Mononuclear cell (primary cell): ENCODE results near the gene ZFP62. TPM values are rescaled to one million over a fixed set of nuclear protein-coding genes. Genes with fewer than 3 reads are reported as not detected.

ENCODE experiments used
- H3K27me3 ChIP-seq: 2 replicates; pipeline ENCODE4 v1.6.0; 2011; ENCODE audit warnings: low read length, control low read depth; ENCODE audit not compliant: insufficient read depth
- H3K4me1 ChIP-seq: 2 replicates; pipeline ENCODE4 v1.5.1; 2011; ENCODE audit warnings: mild to moderate bottlenecking, low read length, control low read depth; ENCODE audit not compliant: insufficient read depth
- H3K4me3 ChIP-seq: 2 replicates; pipeline ENCODE4 v1.5.1; 2011; ENCODE audit warnings: mild to moderate bottlenecking, low read length, moderate library complexity
- H3K9me3 ChIP-seq: 2 replicates; pipeline ENCODE4 v1.5.1; 2011; ENCODE audit warnings: low read depth, mild to moderate bottlenecking, control low read depth, low read length
- total RNA-seq: library from RNA; depleted of rRNA; stranded (reverse); fragments of >200 nt; gene quantifications from one replicate; pipeline ENCODE4 v1.2.3, GENCODE V29; 2012

The ZFP62 gene
- total RNA-seq, 1 donor: 9.4 TPM

GRCh38 chr5:180813420-180813819 is 47.7 kb downstream of the ZFP62 start:
- no peaks in the 10 kb centered on the region for H3K27me3 ChIP-seq
- H3K4me3 ChIP-seq: peak overlapping the region; percentile 44
- peaks cover 68% of the 10 kb centered on the region for H3K4me1 ChIP-seq
- no peaks in the 10 kb centered on the region for H3K9me3 ChIP-seq

GRCh38 chr5:180811623-180812124 is 49.4 kb downstream of the ZFP62 start:
- H3K27me3 ChIP-seq: no peaks in the 10 kb centered on the region
- peak overlapping the region; percentile 59 for H3K4me3 ChIP-seq
- no peaks in the 10 kb centered on the region for H3K9me3 ChIP-seq
- peaks cover 72% of the 10 kb centered on the region for H3K4me1 ChIP-seq

GRCh38 chr5:180810959-180811622 is 50.0 kb downstream of the ZFP62 start:
- peak overlapping the region; percentile 59 for H3K4me3 ChIP-seq
- no peaks in the 10 kb centered on the region for H3K27me3 ChIP-seq
- H3K4me1 ChIP-seq: peaks cover 72% of the 10 kb centered on the region
- H3K9me3 ChIP-seq: no peaks in the 10 kb centered on the region

- H3K27me3 ChIP-seq: no peaks in the 10 kb centered on the region
- H3K4me1 ChIP-seq: peaks cover 72% of the 10 kb centered on the region
- H3K9me3 ChIP-seq: no peaks in the 10 kb centered on the region
- H3K4me3 ChIP-seq: peak overlapping the region; percentile 59
Observed at GRCh38 chr5:180810210-180810958, 50.7 kb downstream of the ZFP62 start.

- H3K4me1 ChIP-seq: peaks cover 74% of the 10 kb centered on the region
- peak overlapping the region; percentile 59 for H3K4me3 ChIP-seq
- no peaks in the 10 kb centered on the region for H3K9me3 ChIP-seq
- H3K27me3 ChIP-seq: no peaks in the 10 kb centered on the region
Observed at GRCh38 chr5:180809403-180810209, 51.5 kb downstream of the ZFP62 start.

- Histone ChIP-seq H3K4me3 (peak overlapping the region; percentile 13), H3K9me3 (no peaks in the 10 kb centered on the region), H3K4me1 (peaks cover 75% of the 10 kb centered on the region), H3K27me3 (no peaks in the 10 kb centered on the region)
Observed at GRCh38 chr5:180808461-180809000, 52.5 kb downstream of the ZFP62 start.

- H3K4me1 ChIP-seq: peaks cover 73% of the 10 kb centered on the region
- no peaks in the 10 kb centered on the region for H3K9me3 ChIP-seq
- H3K27me3 ChIP-seq: no peaks in the 10 kb centered on the region
- peak overlapping the region; percentile 13 for H3K4me3 ChIP-seq
Observed at GRCh38 chr5:180807654-180808414, 53.2 kb downstream of the ZFP62 start.

- Histone ChIP-seq H3K4me1 (peaks cover 72% of the 10 kb centered on the region), H3K4me3 (peak overlapping the region; percentile 6), H3K9me3 (no peaks in the 10 kb centered on the region), H3K27me3 (no peaks in the 10 kb centered on the region)
Observed at GRCh38 chr5:180807046-180807445, 54.0 kb downstream of the ZFP62 start.

GRCh38 chr5:180806351-180807011 is 54.6 kb downstream of the ZFP62 start:
- H3K4me1 ChIP-seq: peaks cover 72% of the 10 kb centered on the region
- peak overlapping the region; percentile 6 for H3K4me3 ChIP-seq
- H3K27me3 ChIP-seq: no peaks in the 10 kb centered on the region
- H3K9me3 ChIP-seq: no peaks in the 10 kb centered on the region

- no peaks in the 10 kb centered on the region for H3K27me3 ChIP-seq
- no peaks in the 10 kb centered on the region for H3K9me3 ChIP-seq
- peaks cover 83% of the 10 kb centered on the region for H3K4me1 ChIP-seq
- peak overlapping the region; percentile 57 for H3K4me3 ChIP-seq
Observed at GRCh38 chr5:180804129-180804618, 56.9 kb downstream of the ZFP62 start.

- Histone ChIP-seq H3K4me1 (peaks cover 83% of the 10 kb centered on the region), H3K9me3 (no peaks in the 10 kb centered on the region), H3K4me3 (peak overlapping the region; percentile 57), H3K27me3 (no peaks in the 10 kb centered on the region)
Observed at GRCh38 chr5:180803181-180804128, 57.6 kb downstream of the ZFP62 start.

- H3K27me3 ChIP-seq: no peaks in the 10 kb centered on the region
Observed at GRCh38 chr5:180802325-180803180, 58.5 kb downstream of the ZFP62 start, which contains the start of gene MGAT1. TSS of gene MGAT1 (minus strand) at chr5:180802806. CDS start at chr5:180792971, 9,835 bp downstream.

More at GRCh38 chr5:180802325-180803180, 58.5 kb downstream of the ZFP62 start, which contains the start of gene MGAT1:
- Histone ChIP-seq H3K4me3 (peak within 1 kb of the TSS; percentile 57), H3K9me3 (no peaks in the 10 kb centered on the region), H3K4me1 (peaks cover 83% of the 10 kb centered on the region)
